HG02798 (cell line): ENCODE results near the gene SLC50A1.

Source experiments
- ATAC-seq: cut with Tn5 transposase; IDR thresholded peaks from one replicate; pipeline ENCODE4 v1.9.1; 2021; ENCODE audit warnings: mild to moderate bottlenecking; ENCODE audit not compliant: unreplicated experiment, poor library complexity

SLC50A1 gene

DNA sequence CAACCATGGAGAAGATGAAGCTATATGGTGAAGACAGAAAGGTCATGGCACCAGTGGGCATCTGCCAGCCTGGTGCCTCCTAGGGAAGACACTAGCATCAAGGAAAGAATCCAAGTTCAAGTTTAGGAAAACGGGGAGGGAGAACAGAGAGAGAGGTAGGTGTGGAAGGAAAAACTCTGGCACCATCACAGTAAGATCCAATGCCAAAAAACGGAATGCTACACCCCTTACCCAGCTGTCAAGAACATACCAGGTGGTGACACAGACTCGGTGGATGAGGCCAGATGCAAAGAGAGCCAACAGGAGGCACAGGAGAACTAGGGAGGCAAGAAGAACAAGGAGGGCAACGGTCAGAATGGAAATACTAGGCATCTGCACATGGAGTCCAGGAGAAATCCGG, 33.9 kb downstream of the SLC50A1 start:
- ATAC-seq, result no peak

- no peak for ATAC-seq
These were observed 34.6 kb downstream of the SLC50A1 start for GRCh38 chr1:155170101-155170785.

- ATAC-seq, result no peak
These were observed 35.2 kb downstream of the SLC50A1 start for GRCh38 chr1:155170806-155171205.

DNA sequence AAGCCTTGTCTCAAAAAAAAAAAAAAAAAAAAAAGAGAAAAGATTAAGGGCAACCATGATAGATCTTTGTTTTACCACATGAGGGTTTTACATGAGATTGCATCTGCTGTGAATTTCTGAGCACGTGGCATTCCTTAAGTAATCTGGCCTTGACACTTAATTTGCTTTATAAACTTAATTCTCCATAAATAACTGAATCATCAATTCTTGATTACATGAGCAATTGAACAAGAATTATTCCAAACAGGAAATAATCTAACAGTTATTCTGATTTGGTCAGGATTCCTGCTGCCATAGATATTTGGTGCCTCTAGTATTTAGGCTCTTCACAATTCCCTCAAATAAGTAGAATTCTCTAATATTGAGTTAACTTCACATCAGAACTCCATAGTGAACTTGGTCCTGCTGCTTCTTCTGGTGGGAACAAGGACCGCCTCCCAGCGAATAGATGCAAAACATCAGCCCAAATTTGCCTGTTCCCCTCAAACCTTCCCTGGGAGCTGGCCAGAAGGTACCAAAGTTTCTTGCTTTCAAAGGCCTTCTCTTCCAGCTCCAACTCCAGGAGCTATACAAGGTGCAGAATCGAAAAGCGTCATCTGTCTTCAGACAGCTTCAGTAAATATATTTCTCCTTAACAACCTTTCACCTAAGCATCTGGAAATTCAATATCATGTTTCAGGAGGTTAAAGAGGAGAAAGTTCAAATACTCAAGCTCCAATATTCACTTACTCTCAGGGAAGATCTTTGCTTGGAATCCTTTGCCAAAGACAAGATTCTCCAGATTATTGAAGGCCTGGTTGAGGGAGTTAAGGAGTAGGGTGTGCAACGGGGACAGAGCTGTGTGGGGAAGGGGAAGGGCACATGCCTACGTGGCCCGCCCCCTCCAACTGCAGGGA, 36.4 kb downstream of the SLC50A1 start:
- peak; percentile 17 for ATAC-seq

DNA sequence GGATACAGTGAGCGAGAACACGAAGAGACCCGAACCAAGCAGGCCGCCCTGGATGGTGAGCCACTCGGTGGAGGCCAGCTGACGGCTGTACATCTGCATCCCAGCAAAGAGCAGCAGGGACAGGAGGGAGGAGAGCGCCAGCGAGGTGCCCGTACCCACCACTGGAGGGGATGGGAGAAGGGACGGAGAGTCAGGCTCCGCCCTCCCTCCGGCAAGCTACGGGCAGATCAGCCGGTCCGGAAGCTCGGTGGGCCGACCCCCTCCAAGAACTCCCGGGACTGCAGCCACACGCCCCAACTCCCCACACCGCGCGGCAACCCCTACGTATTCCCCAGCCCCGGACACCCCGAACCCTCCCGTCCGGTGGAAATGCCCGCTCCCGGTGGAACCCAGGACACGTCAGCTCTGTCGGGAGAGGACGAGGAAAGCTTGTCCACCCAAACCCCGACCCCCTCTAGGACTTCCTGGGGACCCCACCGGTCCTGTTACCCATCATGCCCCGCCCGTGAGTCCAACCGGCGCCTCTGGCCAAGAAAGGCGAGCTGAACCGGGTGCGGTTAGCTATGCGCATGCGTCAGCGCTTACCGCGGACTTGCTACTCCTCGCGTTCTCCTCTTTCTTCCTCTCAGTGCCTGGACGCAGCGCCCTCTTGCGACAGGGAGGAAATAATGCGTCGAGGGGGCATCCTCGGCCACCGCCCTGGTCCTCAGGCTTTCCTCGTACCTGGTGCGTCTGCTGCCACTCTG, 37.3 kb downstream of the SLC50A1 start, which contains the start of gene KRTCAP2:
Gene KRTCAP2, minus strand, starts transcription at position 573 of the 746 bp plus-strand sequence. Its CDS starts 80 bp downstream, at position 493.
- peak; percentile 85 for ATAC-seq

GRCh38 chr1:155173478-155174323, 38.0 kb downstream of the SLC50A1 start, which contains the start of gene TRIM46:
Gene TRIM46 (plus strand): TSS chr1:155173849. CDS start chr1:155173967, 118 bp downstream.
- no peak for ATAC-seq

- ATAC-seq, result no peak
These were observed 39.0 kb downstream of the SLC50A1 start for GRCh38 chr1:155174324-155175280.

DNA sequence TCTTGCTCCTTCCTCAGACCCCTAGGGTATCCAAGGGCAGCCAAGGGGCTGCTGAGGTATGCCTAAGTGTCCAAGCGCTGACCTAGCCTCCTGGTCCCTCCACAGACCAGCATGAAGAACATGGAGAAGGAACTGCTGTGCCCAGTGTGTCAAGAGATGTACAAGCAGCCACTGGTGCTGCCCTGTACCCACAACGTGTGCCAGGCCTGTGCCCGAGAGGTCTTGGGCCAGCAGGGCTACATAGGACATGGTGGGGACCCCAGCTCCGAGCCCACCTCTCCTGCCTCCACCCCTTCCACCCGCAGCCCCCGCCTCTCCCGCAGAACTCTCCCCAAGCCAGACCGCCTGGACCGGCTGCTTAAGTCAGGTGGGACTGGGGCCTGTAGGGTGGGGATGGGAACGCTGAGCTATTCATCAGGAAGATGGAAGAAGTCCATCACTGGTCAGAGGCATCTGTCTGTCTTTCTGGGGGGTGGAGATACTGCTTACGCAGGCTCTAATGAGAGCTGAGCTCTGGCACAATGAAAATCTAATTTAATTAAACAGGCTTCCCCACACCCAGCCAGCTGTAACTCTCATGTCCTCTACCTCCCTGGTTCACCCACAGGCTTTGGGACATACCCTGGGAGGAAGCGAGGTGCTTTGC, 39.8 kb downstream of the SLC50A1 start:
- ATAC-seq, result no peak

GRCh38 chr1:155175927-155176371, 40.3 kb downstream of the SLC50A1 start:
- no peak for ATAC-seq

DNA sequence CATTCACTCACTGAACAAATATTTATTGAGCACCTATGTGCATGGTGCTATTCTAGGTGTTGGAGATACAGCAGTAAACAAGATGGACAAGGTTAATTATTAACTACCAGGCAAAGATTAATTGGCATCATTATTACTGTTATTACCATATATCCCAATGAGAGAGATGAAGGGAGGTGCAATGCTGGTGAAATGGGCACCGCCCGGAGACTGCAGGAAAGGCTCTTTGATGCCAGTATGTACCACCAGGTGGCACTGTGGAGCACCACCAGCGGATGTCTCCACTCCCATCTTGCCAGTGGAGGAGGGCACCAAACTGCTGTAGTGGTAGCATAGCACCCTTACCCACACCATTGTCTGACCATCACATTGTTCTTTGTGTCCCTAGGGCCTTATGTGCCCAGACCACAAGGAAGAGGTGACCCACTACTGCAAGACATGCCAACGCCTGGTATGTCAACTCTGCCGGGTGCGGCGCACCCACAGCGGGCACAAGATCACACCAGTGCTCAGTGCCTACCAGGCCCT, 41.0 kb downstream of the SLC50A1 start:
- ATAC-seq, result peak; percentile 31

DNA sequence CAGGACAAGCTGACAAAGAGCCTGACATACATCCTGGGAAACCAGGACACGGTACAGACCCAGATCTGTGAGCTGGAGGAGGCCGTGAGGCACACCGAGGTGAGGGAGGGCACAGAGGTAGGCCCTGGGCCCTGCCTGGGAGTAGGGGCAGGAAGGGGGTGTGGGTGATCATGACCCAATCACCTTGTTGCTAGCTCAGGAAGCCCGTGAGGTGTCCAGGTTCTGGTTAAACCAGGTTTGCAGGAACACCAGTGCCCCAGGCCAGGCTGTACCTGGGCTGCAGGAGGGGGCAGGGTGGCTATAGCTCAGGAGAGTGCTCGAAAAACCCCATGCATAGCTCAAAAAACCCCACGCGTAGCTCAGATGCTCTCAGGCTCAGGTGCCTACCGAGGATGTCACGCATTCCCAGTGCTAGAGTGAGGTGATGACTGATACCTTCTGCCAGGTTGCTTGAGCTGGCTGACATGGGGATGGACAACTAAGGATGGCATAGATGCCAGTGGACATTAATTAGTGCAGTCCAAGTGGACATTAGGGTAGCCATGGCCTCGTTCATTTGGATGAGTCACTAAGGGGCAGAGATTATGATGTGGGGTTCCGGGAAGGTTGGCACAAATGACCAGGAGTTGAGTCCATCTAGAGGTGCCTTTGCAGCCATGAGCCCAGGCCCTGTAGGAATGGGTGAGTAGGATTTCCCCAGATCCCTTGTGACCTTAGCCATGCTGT, 41.7 kb downstream of the SLC50A1 start:
- ATAC-seq, result no peak

DNA sequence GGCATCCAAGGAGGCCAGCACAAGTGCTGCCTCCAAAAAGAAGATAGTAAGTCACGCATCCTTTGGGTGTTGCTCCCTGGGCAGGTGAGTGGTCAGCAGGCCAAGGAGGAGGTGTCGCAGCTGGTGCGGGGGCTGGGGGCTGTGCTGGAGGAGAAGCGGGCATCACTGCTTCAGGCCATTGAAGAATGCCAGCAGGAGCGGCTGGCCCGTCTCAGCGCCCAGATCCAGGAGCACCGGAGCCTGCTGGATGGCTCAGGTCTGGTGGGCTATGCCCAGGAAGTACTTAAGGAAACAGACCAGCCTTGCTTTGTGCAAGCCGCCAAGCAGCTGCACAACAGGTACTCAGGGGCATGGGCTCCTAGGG, 42.2 kb downstream of the SLC50A1 start:
- ATAC-seq, result no peak

GRCh38 chr1:155178441-155179111, 42.9 kb downstream of the SLC50A1 start:
- no peak for ATAC-seq

GRCh38 chr1:155179112-155180031, 43.7 kb downstream of the SLC50A1 start:
- ATAC-seq, result no peak

GRCh38 chr1:155181371-155182051, 45.9 kb downstream of the SLC50A1 start:
- ATAC-seq, result no peak
